Measurements from ENCODE around the gene RNF103.

Gene RNF103

DNA sequence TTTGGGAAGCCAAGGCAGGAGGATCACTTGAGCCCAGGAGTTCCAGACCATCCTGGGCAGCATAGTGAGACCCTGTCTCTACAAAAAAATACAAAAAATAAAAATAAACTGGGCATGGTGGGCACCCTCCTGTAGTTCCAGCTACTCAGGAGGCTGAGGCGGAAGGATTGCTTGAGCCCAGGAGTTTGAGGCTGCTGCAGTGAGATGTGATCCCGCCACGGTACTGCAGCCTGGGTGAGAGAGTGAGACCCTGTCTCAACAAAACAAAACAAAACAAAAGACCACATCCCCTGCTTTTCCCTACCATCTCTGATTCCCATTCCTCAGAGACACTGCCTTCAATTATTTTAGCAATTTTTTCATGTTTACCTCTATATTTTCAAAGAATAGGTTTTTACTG lies 3.9 kb upstream of the RNF103 start:
- FAIRE-seq (no peak), DNase-seq (ENCODE audit: insufficient read length, low spot score) (no peak)
- no peak for TF ChIP-seq POLR2AphosphoS5 (IDR thresholded peaks at IDR 0.05; ENCODE audit: low read depth, low read length)
- no peak for TF ChIP-seq TAF1 (IDR thresholded peaks at IDR 0.05; ENCODE audit: low read depth, low read length)
- no peak for TF ChIP-seq PAX5 (IDR thresholded peaks at IDR 0.05; ENCODE audit: insufficient read depth, low read length, severe bottlenecking)
- no peak for TF ChIP-seq SPI1 (IDR thresholded peaks at IDR 0.05; ENCODE audit: low read depth, low read length)
- TF ChIP-seq POLR2A (IDR thresholded peaks at IDR 0.05; ENCODE audit: low read depth, low read length): no peak
- no peak for TF ChIP-seq POU2F2 (IDR thresholded peaks at IDR 0.05; ENCODE audit: low read depth, low read length)

DNA sequence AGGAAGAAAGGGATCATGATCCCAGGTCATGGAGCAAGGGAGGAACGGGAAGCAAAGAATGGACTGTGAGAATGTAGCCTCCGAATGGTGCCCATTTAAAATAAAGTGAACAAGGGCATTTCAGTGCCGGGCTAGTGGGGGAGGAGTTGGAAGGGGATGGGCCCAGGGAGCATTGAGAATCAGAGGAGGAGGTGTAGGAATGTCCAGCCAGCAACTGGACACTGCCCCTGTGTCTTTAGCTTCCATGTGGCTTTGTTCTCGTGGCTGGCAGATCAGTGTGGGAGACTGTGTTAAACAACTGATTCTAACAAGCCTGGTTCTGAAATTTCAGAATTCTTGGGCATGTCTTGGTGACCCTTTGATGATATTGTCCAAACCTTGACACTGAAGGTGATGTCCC lies 1.4 kb upstream of the RNF103 start:
- no peak for FAIRE-seq
- TF ChIP-seq PAX5 (IDR thresholded peaks at IDR 0.05; ENCODE audit: insufficient read depth, low read length, severe bottlenecking): no peak
- TF ChIP-seq SPI1 (IDR thresholded peaks at IDR 0.05; ENCODE audit: low read depth, low read length): no peak
- TF ChIP-seq POLR2AphosphoS5 (IDR thresholded peaks at IDR 0.05; ENCODE audit: low read depth, low read length): no peak
- TF ChIP-seq POU2F2 (IDR thresholded peaks at IDR 0.05; ENCODE audit: low read depth, low read length): no peak
- TF ChIP-seq TAF1 (IDR thresholded peaks at IDR 0.05; ENCODE audit: low read depth, low read length): no peak
- TF ChIP-seq POLR2A (IDR thresholded peaks at IDR 0.05; ENCODE audit: low read depth, low read length): no peak

DNA sequence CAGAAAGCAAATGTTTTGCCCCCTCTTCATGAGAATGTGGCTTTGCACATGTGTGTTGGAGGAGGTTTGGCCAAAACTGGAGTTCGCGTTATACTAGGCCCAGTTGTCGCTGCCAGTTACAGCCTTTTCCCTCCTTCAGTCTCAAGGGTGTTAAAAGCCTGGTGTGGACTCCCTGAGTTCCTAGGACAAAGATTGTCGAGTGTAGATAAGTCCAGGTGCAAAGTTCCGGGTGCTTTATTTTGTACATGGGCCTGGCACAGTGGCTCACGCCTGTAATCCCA lies 542 bp upstream of the RNF103 start:
- TF ChIP-seq SPI1 (IDR thresholded peaks at IDR 0.05; ENCODE audit: low read depth, low read length) (no peak), POLR2A (IDR thresholded peaks at IDR 0.05; ENCODE audit: low read depth, low read length) (no peak), PAX5 (IDR thresholded peaks at IDR 0.05; ENCODE audit: insufficient read depth, low read length, severe bottlenecking) (no peak), TAF1 (IDR thresholded peaks at IDR 0.05; ENCODE audit: low read depth, low read length) (no peak), POLR2AphosphoS5 (IDR thresholded peaks at IDR 0.05; ENCODE audit: low read depth, low read length) (no peak), POU2F2 (IDR thresholded peaks at IDR 0.05; ENCODE audit: low read depth, low read length) (no peak)
- FAIRE-seq: no peak
- no peak for DNase-seq (ENCODE audit: insufficient read length, low spot score)

More for the DNA sequence above, 1.4 kb upstream of the RNF103 start:
- no peak for DNase-seq (ENCODE audit: insufficient read length, low spot score)

DNA sequence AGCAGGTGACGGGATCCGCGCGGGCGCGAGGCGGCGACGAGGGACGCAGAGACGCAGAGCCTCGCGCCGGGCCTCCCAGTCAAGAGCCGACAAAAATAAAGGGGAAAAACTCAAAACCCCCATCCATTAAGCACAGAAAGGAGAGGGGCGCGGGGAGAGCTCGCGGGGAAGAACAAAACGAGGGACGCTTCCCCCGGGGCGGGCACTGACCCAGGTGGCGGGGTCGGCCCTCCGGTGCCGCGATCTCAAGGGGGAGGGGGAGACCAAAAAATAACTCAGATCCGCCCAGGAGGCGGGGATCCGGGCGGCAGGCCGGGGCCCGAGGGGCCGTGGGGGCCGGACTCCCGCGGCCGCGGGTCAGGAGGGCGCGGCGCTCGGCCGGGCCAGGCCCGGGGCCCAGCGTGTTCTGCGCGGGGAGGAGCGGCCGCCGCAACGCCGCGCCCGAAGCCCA lies 597 bp downstream of the RNF103 start:
- DNase-seq (ENCODE audit: insufficient read length, low spot score) (peak; percentile 54), FAIRE-seq (no peak)
- TF ChIP-seq POLR2AphosphoS5 (IDR thresholded peaks at IDR 0.05; ENCODE audit: low read depth, low read length) (no peak), POLR2A (IDR thresholded peaks at IDR 0.05; ENCODE audit: low read depth, low read length) (peak; percentile 1; the same call in 1 of the 2 replicates), TAF1 (IDR thresholded peaks at IDR 0.05; ENCODE audit: low read depth, low read length) (no peak), PAX5 (IDR thresholded peaks at IDR 0.05; ENCODE audit: insufficient read depth, low read length, severe bottlenecking) (no peak), SPI1 (IDR thresholded peaks at IDR 0.05; ENCODE audit: low read depth, low read length) (no peak)

DNA sequence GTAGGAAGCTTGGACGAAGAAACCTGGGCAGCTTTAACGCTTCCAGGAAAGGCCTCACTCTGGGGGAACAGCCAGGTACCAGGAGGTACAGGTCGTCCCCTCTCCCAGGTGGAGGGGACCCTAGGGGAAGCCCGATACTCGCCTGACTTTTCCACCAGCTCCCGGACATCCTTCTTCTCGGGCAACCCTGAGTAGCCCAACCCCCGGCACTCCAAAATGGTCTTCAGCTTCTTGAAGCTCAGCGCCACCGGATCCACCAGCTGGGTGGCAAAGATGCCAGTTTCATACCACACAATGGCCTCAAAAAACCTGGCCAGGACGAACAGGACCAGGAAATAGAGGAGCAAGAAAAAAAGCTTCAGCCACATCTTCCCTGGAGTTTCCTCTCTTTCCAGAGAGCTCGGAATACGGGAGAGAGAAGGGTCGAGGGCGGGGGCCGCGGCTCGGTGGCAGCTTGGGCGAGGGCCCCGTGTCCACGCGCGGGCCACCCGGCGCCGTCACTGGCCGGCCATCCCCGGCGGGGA lies 1.1 kb downstream of the RNF103 start:
- TF ChIP-seq POLR2A (IDR thresholded peaks at IDR 0.05; ENCODE audit: low read depth, low read length) (no peak), POLR2AphosphoS5 (IDR thresholded peaks at IDR 0.05; ENCODE audit: low read depth, low read length) (no peak), SPI1 (IDR thresholded peaks at IDR 0.05; ENCODE audit: low read depth, low read length) (no peak), POU2F2 (IDR thresholded peaks at IDR 0.05; ENCODE audit: low read depth, low read length) (no peak), TAF1 (IDR thresholded peaks at IDR 0.05; ENCODE audit: low read depth, low read length) (0 out of 2 replicates have a peak, but pooled peaks have one; percentile 9), PAX5 (IDR thresholded peaks at IDR 0.05; ENCODE audit: insufficient read depth, low read length, severe bottlenecking) (no peak)
- FAIRE-seq: no peak
- DNase-seq (ENCODE audit: insufficient read length, low spot score): no peak

DNA sequence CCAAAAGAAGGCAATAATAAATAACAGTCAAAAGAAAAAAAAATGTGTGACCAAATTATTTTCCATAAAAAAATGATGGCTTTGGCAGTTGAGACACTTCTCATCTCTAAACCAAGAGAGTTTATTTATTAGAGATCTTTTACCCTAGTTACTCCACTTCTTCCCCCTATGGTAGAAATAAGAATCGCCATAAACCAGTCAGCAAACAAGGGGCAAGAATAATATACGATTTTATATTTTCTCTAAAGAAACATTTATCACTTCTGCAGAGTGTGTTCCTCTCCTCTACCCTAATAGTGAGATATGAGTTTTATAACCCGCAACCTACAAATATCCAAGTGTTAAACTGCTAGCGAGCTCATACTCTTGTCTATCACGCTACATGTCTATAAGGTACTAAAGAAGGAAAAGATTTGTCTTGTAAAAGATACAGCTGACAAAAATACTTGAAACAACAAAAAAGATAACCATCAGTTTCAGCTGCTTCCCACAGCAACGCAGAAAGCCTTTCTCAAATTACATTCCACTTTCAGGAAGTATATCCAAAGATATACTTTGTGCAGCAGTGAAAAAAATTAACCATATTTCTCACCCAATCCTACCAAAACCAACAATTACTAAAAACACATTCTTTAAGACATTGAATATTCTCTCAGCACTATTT lies 2.3 kb downstream of the RNF103 start:
- FAIRE-seq: no peak
- TF ChIP-seq POLR2AphosphoS5 (IDR thresholded peaks at IDR 0.05; ENCODE audit: low read depth, low read length): no peak
- no peak for TF ChIP-seq TAF1 (IDR thresholded peaks at IDR 0.05; ENCODE audit: low read depth, low read length)
- TF ChIP-seq POU2F2 (IDR thresholded peaks at IDR 0.05; ENCODE audit: low read depth, low read length): no peak
- TF ChIP-seq SPI1 (IDR thresholded peaks at IDR 0.05; ENCODE audit: low read depth, low read length): no peak
- no peak for TF ChIP-seq PAX5 (IDR thresholded peaks at IDR 0.05; ENCODE audit: insufficient read depth, low read length, severe bottlenecking)
- no peak for TF ChIP-seq POLR2A (IDR thresholded peaks at IDR 0.05; ENCODE audit: low read depth, low read length)
- no peak for DNase-seq (ENCODE audit: insufficient read length, low spot score)

DNA sequence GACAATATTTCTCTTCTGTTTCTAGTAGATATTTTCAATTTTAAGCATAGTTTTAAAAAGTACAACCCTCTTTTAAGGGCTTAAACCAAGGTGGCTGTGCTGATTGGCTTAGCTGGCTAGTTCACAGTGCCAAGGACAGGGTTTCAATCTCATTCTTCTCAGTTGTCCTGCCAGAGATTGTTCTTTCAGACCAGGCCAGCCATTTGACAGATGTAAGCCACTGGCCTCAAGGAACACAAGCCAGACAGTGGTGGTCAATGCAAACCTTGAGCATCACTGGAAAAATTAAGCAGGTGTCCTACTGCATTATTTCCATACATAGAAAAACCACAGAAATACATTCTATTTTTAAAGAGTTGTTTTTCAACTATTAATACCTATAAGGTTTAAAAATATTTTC lies 5.9 kb downstream of the RNF103 start:
- TF ChIP-seq POU2F2 (IDR thresholded peaks at IDR 0.05; ENCODE audit: low read depth, low read length) (no peak), TAF1 (IDR thresholded peaks at IDR 0.05; ENCODE audit: low read depth, low read length) (no peak), SPI1 (IDR thresholded peaks at IDR 0.05; ENCODE audit: low read depth, low read length) (no peak), PAX5 (IDR thresholded peaks at IDR 0.05; ENCODE audit: insufficient read depth, low read length, severe bottlenecking) (no peak), POLR2AphosphoS5 (IDR thresholded peaks at IDR 0.05; ENCODE audit: low read depth, low read length) (no peak), POLR2A (IDR thresholded peaks at IDR 0.05; ENCODE audit: low read depth, low read length) (no peak)
- FAIRE-seq (peak; percentile 33), DNase-seq (ENCODE audit: insufficient read length, low spot score) (no peak)

DNA sequence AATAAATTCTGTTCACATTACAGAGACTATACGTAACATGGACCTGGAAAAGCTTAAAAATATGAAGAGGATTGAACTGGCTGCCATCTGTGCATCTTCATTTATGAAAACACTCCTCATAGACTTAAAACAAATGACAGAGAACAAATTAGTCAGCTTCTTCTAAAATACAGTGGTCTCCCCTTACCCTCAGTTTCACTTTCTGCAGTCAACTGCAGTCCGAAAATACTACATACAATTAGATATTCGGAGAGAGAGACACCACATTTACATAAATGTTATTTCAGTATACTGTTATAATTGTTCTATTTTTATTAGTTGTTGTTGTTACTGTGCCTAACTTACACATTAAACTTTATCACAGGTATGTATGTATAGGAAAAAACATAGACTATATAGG lies 6.5 kb downstream of the RNF103 start:
- TF ChIP-seq POU2F2 (IDR thresholded peaks at IDR 0.05; ENCODE audit: low read depth, low read length): no peak
- TF ChIP-seq PAX5 (IDR thresholded peaks at IDR 0.05; ENCODE audit: insufficient read depth, low read length, severe bottlenecking): no peak
- no peak for TF ChIP-seq POLR2AphosphoS5 (IDR thresholded peaks at IDR 0.05; ENCODE audit: low read depth, low read length)
- no peak for TF ChIP-seq TAF1 (IDR thresholded peaks at IDR 0.05; ENCODE audit: low read depth, low read length)
- no peak for TF ChIP-seq SPI1 (IDR thresholded peaks at IDR 0.05; ENCODE audit: low read depth, low read length)
- TF ChIP-seq POLR2A (IDR thresholded peaks at IDR 0.05; ENCODE audit: low read depth, low read length): no peak
- no peak for DNase-seq (ENCODE audit: insufficient read length, low spot score)
- FAIRE-seq: peak; percentile 55

DNA sequence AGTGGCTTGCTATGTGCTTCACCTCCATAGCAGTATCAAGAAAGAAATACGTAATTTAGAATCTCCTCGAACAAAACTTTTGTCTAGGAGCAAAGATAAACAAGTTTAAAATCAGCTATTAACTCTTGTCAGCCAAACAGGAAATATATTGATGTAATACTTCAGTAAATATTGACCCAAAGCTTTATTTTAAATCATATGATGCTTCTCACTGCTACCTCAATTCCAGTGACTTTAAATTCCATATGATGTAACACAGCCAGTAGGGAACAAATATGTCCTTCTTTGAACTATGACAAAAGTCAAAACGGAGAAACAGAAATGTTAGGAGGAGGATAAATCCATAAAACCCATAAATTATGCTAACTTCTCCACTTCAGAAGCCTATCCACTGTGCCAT lies 7.2 kb downstream of the RNF103 start:
- FAIRE-seq: no peak
- TF ChIP-seq POLR2AphosphoS5 (IDR thresholded peaks at IDR 0.05; ENCODE audit: low read depth, low read length) (no peak), POU2F2 (IDR thresholded peaks at IDR 0.05; ENCODE audit: low read depth, low read length) (no peak), PAX5 (IDR thresholded peaks at IDR 0.05; ENCODE audit: insufficient read depth, low read length, severe bottlenecking) (no peak), POLR2A (IDR thresholded peaks at IDR 0.05; ENCODE audit: low read depth, low read length) (no peak), TAF1 (IDR thresholded peaks at IDR 0.05; ENCODE audit: low read depth, low read length) (no peak), SPI1 (IDR thresholded peaks at IDR 0.05; ENCODE audit: low read depth, low read length) (no peak)
- DNase-seq (ENCODE audit: insufficient read length, low spot score): no peak

Data from GM12891 (cell line).